Activated naive CD4-positive, alpha-beta T cell treated with anti-CD3 and anti-CD28 coated beads, Interleukin-2, amount 50 U/mL, for 16 hours (primary cell): ENCODE results near the gene SLC6A6.

Source experiments
- DNase-seq: peaks from one replicate; pipeline ENCODE4 v3.0.0-alpha.2; 2020

The SLC6A6 gene

DNA sequence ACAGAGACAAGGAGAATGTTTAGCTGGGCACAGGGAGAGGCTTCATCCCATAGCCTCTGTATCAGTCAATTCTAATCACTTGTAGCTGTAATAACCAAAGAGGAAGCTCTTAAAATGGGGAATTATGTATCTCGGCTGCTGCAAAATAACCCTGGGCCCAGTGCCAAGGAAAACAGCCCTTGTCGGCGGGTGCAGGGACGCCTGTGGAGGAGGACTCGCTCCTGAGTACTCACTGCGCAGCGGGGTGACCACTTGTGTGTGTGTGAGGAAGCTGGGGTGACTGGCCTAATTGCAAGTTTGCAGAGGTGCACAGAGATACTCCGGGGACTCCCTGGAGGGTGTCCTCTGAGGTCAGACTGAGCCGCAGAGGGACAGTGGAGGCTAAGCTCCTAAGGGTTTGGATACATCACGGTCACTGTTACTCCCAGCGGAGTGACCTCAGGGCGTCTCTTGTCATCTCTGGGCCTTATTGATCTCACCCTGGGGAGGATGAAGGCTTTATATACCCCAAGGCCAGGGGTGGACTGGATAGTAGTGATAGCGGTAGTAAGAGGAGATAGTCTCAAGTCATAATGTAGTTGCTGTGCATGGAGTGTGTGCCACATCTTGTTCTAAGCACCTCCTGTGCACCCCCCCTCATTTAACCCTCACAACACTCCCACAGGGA, 37.2 kb downstream of the SLC6A6 start:
- no peak for DNase-seq

DNA sequence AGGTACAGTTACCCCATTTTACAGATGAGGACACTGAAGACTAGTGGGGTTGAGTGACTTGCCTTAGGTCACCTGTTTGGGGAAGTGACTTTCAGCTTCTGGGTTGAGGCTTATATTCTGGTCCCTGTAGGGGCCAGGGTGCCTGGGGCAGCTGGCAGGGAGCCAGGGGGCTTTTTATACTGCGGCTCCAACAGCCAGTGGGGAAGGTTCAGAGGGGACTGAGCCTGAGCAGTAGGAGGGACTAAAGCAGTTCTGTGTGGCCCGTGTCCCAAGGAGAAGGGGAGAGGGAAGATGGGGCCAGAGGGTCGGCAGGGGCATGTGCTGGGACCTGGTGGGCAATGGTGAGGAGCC, 37.7 kb downstream of the SLC6A6 start:
- no peak for DNase-seq

DNA sequence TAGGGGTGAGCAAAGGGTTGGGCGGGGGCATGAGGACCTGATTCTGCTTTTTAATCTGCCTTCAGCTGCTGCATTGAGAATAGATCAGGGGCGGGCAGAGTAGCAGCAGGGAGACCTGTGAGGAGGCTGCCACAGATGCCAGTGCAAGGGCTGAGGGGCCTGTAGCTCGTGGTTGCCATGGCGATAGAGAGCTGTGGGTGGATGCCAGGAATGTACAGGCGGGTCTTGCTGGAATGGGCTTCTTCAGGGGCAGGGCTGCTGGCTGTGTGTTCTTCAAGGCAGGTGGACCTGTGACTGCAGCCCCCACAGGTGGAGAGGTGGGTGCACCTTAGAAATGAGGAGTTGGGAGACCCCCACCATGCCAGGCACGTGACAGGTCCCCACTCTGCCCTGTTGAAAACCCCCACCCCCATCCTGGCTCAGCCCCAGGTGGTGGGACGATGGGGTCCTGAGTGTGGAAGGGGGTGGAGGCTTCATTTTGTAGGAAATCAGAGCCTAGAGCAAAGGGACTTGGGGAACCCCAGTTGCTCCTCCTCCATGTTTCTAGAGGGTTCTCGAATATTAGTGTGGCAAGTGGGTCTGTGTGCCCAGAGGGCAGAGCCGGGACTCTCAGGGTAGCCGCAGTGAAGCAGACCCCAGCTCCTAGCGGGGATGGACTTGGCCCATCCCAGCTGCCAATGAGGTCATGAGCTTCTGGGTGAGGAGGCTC, 38.3 kb downstream of the SLC6A6 start:
- DNase-seq = no peak

DNA sequence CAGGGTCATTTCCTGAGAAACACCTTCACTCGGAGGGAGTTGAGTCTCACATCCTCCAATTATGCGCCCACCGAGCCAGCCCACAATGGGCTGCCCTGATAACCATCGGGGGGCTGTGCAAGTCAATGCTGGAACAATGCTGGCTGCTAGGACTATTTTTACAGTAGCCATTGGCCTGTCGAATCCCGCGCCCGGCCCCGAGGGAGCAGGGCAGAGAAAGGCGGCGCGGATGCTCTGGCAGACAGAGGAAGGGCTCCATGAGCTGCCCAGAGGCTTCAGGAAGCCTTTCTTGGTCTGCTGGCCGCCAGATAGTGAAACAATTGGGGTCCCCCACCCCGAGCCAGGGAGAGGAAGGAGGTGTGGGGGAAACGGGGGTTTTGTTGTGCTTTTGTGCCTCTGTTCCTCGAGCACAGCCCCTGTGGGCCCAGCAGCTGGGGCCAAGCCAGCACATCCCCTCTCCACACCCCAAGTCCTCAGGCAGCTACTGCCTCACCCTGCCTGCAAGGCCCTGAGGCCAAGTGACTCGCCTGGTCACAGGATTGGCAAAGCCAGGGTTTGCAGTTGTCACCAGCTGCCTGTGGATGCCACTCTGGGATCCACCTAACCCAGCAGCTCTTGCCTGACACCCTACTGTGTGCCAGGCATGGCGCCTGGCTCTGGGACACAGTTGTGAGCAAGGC, 39.0 kb downstream of the SLC6A6 start:
- DNase-seq = no peak

DNA sequence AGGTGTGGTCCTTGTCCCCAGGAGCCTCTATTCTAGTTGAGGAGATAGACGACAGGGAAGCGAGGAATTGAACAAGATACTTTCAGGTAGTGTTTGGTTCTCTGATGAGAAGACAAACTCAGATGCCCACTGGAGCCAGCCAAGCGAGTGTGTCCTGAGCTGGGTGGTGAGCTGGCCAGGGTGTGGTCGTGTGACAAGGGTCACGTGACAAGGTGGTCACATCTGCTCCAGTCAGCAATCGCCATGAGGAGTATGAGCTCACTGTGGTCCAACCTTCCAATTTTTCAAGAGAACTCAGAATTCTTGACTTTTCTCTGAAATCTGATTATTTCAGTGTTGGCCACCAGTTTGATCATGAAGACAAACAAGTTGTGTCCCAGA, 39.5 kb downstream of the SLC6A6 start:
- no peak for DNase-seq

DNA sequence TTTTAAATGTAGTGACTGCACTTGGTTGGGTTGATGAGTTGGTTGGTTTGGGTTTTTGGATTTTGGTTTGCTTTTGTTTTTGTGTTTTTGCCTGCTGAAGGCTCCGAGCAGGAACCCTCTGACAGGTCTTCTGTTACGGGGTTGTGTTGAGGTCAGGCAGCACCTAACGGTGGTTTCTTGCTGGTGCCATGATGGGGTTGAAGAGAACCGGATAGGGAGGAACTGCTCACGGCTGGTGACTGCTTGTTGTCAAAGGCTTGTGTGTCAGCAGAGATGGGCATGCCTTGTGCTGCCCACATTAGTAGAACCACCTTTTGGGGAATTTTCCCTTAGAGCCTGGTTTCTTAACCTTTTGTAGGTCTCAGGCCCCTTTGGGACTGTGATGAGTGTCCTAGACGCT, 42.0 kb downstream of the SLC6A6 start:
- DNase-seq = no peak

DNA sequence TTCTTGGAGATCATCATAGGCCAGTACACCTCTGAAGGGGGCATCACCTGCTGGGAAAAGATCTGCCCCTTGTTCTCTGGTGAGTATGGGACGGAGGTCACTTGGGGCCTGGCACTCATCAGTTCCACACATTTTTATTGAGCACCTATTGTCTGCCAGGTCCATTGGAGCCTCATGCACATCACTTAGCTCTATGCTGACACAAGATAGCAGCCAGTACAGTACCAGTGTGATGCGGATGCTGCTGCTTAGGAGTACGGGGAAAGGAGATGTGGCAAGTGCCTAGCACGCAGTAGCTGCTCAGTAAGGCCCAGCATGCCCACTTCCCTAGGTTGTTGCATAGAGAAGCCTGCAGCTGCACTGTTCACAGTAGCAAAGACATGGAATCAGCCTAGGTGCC, 43.4 kb downstream of the SLC6A6 start:
- DNase-seq = no peak

DNA sequence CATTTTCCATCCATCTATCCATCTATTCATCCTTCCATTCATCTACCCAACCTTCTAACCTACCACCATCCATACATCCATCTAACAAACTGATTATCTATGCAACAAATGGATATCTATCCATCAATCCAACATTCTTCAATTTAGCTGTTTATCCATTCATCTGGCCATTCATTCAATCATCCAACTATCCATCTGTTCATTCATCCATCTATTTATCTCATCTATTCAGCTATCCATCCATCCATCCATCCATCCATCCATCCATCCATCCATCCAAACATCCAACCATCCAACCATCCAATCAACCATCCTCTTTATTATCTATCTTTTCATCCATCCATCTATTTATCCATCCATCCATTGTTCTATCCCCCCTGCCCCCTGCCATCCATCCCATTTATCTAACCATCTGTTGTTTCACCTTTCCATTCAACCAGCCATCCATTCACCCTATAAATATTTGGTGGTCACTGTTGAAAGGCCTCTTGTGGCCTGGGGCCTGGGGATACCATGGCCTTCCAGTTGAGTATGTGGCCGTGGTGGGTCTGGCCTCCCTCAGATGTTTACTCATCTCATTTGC, 44.7 kb downstream of the SLC6A6 start:
- no peak for DNase-seq

DNA sequence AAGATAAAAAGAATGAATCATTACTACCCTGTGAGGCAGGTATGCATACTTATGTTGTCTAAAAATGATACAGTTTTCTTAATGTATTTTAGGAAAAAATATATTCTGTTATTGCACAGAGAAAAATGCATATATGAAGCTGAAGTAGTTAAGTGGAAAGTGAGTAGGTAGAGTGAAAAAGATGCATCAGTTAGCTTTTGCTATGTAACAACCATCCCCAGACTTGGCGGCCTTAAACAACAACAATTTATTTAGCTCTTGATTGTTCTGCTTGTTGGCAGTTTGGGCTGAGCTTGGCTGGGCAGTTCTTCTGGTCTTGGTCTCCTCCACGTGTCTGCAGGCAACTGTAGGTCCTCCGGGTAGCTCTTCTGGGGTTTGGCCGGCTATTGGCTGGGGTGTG, 45.7 kb downstream of the SLC6A6 start:
- no peak for DNase-seq

DNA sequence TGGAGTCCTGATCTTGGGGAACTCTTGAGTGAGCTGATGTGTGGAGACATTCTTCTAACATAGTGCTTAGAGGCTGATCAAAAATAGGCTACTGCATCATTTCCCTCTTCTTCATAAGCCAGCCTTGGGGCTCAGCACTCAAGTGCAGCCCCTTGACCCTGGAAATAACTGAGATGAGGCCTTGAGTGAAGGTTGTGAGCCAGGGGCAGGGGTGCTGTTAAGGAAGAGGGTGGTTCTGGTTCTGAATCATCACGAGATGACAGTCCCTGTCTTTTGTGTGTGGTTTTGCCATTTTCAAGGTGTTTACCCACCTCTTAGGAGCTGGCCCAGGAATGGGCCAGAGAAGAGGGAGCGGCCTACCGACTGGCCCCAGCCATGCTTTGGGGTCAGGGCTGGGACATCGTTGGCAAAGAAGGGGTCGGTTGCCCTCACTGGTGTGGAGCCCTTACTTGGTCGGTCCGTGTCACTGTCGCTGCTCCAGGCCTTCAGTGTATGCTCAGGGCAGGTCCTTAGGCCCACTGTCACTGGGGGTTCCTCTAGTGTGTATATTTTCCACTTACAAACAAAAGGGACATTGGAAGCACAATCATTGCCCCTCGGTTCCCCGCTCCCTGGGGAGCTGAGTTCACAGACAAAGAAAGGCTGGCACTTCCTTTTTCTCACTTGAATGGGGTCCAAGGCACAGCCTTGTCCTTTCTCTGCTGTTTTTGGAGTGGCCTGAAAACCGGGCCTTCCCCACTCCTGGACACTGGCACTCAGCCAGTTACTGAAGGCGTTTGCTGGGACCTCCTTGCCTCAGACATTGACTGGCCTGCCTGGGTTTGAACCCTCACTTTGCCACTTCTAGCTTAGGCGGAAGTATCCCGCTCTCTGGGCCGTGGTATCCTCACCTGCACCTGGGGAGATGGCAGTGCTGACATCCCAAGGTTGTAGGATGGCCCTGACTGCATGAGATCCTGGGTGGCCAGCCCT, 46.6 kb downstream of the SLC6A6 start:
- no peak for DNase-seq

DNA sequence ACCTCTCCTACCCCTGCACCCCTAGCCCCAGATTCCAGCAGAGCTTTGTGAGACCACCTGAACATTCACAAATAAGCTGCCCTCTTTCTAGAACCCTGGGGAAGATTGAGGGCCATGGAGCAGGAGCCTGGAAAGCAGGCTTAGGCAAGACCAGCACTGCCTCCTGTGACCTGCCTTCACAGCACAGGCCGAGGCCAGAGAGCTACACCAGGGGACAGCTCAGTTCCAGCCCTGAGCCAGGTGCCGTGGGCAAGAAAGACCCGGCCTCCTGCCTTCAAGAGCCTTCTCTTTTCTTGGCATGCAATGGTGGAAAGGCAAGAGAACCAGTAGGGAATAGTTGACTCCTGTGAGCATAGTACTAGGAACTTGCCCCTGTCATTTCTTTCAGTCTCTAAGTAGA, 48.1 kb downstream of the SLC6A6 start:
- DNase-seq = no peak

DNA sequence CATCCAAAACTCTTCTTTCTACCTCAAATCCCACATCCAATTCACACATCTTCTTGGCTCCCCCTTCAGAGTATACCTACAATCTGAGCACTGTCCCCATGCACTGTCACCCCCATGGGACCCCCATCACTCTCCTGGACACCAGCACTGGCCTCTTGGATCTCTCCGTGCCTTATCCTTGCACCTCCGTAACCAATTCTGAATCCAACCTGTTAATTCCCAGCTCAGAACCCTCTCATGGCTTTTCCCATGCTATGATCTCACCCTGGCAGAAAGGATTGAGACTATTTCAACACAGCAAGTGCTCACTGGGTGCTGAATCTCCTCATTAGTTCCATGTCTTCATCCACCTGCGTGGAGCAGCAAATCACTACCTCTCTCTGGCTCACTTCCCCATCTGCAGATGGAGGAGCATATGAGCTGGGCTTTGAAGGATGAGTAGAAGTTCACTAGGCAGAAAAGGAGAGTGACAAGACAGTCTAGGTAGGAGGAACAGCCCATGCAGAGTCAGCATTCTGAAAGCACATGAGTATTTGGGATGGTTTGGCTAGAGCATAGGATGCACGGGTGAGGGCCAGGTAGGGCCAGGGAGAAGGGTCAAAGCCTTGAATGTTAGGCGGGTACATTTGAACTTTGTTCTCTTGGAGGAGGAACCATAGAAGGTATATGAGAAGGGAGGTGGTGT, 48.7 kb downstream of the SLC6A6 start:
- DNase-seq = no peak

DNA sequence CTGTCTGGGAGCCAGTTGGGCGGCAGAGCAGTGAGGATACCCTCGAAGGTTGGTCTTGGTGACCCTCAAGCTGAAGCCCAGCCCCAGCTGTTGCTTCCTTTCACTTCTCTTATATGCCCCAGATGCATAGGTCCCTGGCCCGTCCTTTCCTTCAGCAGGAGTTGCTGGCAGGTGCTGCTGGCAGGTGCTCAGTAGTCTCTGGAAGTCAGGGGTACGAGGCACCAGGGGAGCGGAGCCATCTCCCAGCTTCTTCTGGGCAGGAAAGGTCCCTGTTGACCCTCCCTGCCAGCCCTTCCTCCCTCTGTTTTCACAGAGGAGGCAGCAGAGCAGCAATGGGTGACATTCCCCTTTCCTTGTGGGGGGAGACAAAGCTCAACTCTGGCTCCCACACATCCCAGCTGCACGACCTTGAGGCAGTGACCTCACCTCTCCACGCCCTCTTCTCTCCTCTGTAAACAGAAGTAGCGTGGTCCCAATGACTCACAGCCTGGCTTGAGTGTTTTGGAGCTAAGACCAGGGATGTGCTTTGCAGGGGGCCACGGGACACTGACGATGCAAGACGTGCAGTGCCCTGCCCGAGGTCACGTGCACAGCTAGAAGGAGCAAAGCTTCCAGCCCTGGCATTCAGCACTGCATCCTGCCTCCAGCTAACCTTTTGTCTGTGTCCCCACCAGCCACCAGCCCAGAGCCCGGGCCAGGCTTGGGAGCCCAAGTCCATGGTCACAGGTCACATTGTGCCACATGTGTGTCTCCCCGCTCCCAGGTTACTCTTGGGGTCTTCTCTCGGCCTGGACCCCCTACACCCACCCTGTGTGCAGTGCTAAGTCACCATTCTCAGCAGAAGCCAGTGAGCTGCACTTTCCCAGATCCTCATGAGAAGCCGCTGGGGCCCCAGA, 49.7 kb downstream of the SLC6A6 start:
- no peak for DNase-seq

DNA sequence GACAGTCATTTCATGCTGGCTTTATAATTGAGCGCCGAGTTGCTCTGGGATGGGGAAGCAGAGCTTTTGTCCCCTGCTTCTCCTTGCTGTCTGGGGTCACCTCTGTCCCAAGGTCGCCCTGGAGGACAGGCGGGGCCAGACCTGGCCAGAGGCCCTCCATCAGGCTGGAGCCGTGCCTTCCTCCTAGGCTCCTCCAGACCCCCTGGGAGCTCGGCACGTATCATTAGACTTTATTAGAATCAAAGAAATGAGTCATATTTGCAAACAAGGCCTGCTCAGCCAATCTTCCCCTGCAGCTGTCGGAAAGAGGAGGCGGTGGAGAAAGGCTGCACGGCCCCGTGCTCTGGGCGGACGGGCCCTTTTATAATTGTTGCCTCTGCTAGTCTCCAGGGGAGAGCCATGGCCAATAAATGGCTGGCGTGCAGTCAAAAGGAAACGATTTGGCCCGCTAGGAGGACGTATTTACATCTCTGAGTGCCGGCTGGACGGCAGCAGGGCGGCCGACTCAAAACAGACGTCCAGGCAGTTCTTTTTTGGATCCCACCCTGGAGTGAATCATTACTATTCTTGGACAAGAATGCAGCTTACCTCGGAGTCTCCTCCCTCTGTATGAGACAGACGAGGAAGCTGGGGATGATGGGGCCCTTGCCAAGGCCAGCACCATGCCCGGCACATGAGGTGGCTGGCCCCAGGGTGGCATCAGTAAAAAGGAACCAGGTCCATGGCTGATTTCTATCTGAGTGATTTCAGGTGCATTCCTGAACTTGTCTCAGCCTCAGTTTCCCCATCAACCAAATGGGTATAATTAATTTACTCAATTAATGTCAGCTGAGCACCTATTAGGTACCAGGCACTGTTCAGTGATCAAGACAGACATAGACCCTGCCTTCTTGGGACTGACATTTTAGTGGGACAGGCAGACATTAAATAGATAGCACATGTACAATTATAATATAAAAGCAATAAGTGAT, 50.6 kb downstream of the SLC6A6 start:
- no peak for DNase-seq

DNA sequence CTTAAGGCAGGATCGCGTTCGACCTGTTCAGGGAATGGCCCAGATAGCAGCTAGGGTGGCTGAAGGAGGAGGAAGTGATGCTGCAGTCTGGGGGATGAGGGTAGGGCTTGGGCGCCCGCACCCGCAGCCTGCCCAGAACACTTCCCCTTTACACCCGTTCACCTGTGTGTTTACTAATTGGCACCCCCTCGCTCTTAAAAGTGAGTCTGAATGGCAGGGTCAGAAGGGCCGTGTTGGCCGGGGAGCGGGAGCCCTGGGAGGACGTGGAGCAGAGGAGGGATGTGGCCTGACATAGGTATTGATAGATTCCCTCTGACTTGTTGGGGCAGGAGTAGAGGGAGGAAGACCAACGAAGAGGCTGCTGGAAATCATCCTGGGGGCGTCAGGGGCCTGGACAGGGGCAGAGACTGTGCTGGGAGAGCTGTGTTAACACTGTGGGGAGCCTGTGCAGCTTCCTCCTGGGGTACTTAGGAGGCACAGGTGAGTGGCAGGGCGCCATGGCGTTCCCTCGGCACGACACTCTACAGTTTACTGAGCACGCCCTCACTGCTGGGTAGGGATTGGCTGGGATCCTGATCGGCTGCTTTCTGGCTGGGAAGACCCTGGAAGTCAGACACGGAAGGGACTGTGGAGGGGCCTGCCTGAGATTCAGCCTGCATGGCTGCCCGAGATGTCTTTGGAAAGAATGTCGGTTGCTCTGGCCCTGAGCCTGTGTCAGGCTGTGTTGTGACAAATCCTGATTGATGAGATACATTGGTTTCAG, 51.7 kb downstream of the SLC6A6 start:
- no peak for DNase-seq

DNA sequence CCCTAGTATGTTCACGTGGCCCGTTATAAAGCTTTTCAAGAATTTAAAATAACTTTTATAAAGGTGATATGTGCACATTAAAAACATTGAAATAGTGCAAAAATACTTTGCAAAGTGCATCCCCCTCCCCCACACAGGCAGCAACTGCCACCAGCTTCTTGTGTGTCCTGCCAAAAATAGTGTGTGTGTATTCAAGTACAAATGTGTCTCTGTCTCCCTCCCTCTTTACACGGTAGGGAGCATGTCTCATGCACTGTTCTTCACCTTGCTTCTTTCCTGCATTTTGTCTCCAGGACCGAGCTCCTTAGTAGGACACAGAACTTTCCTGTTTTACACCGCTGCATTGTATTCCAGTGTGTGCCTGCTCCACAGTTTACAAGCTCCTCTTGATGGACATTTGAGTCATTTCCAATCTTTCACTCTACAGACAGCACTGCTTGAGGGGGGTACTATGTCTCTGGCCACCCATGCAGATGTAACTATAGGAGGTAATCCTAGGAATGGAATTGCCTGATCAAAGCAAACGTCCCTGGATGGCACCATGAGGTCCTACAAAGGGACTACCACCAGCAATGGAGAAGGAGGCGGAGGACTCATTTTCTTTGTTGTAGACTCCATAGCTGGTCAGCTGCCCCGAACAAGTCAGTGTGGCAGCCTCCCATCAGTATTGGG, 52.4 kb downstream of the SLC6A6 start:
- no peak for DNase-seq

DNA sequence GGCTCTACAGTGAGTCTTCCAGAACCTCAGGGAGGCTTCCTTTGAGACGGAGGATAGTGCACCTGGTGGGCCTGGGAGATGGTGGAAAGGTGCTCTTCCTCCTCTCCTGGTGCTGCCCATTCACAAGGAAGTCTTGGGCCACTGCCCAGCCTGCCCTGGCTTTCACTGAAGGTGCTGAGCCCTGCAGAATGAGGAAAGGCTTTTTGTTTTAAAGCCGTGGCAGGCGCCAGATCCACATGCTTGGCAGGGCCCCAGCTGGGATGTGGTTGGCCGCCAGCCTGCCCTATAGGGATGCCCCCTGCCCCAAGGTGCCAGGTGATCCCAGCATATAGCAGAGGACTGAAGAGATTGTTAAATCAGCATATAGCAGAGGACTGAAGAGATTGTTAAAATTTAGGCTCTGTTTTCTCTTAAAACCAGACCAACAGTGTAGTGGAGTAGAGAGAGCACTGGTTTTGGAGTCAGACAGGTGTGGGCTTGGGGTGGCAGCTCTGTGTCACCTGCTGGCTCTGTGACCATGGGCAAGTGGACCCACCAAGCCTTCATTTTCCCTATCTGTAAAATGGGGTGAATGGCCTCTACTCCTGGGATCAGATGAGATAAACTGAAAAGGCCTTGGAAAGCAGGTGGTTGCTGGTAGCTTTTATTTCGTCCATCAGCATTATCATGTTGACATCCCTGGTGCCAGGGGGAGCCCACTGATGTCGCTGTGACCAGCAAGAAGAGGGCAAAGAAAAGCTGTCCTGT, 53.3 kb downstream of the SLC6A6 start:
- no peak for DNase-seq

DNA sequence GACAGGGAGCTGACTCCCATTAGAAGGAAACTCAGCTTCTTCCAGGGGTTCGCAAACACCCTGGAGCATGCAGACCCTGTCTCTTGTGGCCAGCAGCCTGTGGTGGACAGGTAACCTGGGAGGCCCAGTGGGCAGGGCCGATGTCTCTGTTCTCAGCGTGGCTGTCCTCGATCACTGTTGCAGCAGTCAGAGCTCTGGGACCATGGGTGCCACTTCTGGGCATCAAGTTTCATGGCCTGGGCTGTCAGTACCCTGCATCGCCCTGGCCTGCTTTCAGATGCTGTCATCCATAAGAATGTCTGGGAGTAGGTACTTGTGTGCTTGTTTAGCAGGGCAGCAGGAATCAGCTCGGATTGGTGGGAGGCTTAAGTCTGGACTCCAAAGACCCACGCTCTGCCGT, 54.4 kb downstream of the SLC6A6 start:
- DNase-seq = no peak
